ENCODE measurements around the gene BTBD17. TPM values are rescaled to one million over a fixed set of nuclear protein-coding genes. Genes with fewer than 3 reads are reported as not detected.

Gene BTBD17
- polyA plus RNA-seq, 1 experiment, result not detected

DNA sequence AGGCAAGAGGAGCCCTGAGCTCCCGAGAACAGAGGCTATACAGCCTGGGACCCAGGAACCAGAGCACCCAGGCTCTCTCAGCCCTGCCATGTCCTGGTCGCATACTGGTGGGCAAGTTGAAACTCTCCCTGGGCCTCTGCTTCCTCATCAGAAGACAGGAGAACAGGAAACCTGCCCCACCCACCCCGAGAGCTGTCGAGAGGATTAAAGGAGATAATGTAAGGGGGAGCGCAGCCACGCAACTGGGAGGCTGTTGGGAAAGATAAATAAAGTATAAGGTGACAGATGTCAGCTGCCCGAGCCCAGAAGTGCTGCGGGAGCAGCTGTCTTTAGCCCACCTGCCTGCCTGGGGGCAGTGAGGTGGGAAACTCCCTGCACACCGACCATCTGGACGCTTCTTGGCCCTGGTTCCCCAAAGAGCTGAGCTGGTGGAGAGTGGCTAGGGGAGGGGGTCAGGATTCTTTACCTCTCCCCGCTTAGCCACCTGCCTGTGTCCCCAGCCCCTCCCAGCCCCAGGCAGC is 28.8 kb downstream of the BTBD17 start:
- POLR2A ChIA-PET, result no interaction called here
- no peak overlapping the region for H3K27ac ChIP-seq (ENCODE audit: low read depth, low read length)
- no peak for DNase-seq (ENCODE audit: low read depth, low spot score)
- H3K9me3 ChIP-seq (ENCODE audit: control insufficient read depth, insufficient read depth, low read length), result no peaks in the 10 kb centered on the region
- no peaks in the 10 kb centered on the region for H3K27me3 ChIP-seq (ENCODE audit: control insufficient read depth, insufficient read depth, low read length)
- H3K4me3 ChIP-seq (ENCODE audit: low read depth, low read length), result no peak overlapping the region
- CTCF ChIA-PET, result interaction anchor here (1.9 kb wide), 1 partner anchor 35 kb away, joined by 5 read pairs; the partner anchor contains the start of gene GPR142
- TF ChIP-seq, protein P1, sequence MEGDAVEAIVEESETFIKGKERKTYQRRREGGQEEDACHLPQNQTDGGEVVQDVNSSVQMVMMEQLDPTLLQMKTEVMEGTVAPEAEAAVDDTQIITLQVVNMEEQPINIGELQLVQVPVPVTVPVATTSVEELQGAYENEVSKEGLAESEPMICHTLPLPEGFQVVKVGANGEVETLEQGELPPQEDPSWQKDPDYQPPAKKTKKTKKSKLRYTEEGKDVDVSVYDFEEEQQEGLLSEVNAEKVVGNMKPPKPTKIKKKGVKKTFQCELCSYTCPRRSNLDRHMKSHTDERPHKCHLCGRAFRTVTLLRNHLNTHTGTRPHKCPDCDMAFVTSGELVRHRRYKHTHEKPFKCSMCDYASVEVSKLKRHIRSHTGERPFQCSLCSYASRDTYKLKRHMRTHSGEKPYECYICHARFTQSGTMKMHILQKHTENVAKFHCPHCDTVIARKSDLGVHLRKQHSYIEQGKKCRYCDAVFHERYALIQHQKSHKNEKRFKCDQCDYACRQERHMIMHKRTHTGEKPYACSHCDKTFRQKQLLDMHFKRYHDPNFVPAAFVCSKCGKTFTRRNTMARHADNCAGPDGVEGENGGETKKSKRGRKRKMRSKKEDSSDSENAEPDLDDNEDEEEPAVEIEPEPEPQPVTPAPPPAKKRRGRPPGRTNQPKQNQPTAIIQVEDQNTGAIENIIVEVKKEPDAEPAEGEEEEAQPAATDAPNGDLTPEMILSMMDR (IDR thresholded peaks at IDR 0.05; ENCODE audit: low read depth, low read length), result no peak

DNA sequence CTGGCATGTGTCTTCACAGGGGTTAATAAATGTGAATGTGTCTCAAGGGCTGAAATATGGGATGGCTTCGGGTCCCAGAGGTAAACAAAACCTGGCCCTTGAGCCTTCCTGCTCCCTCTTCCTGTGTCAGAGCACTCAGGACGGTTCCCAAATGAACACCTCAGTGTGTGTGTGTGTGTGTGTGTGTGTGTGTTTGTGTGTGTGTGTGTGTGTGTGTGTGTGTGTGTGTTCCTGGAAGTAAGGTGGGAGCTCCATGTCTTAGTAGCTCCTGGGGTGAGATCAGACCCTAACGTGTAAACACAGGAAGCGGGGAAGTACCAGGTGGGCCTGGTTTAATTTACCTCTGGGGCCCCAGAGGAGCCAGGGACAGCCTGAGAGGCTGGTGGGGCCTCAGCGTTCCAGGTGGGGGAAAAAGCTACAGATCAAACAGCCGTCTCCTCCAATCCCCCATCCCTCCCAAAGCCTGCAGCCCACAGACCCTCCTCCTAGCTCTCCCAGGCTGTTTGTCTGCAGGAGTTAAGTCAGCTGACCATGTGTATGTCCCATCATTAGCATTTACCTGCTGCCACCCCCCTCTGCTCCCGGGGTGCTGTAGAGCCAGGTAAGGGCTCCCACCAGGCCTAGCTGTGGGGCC is 29.5 kb downstream of the BTBD17 start:
- ChIA-PET CTCF (interaction anchor here (1.9 kb wide), 1 partner anchor 36 kb away, joined by 5 read pairs; the partner anchor contains the start of gene GPR142), POLR2A (no interaction called here)
- TF ChIP-seq, protein P1 (IDR thresholded peaks at IDR 0.05; ENCODE audit: low read depth, low read length), result no peak
- peaks cover under 1% of the 10 kb centered on the region for H3K27me3 ChIP-seq (ENCODE audit: control insufficient read depth, insufficient read depth, low read length)
- no peaks in the 10 kb centered on the region for H3K9me3 ChIP-seq (ENCODE audit: control insufficient read depth, insufficient read depth, low read length)
- DNase-seq (ENCODE audit: low read depth, low spot score), result no peak
- H3K4me3 ChIP-seq (ENCODE audit: low read depth, low read length), result no peak overlapping the region
- H3K27ac ChIP-seq (ENCODE audit: low read depth, low read length), result no peak overlapping the region

DNA sequence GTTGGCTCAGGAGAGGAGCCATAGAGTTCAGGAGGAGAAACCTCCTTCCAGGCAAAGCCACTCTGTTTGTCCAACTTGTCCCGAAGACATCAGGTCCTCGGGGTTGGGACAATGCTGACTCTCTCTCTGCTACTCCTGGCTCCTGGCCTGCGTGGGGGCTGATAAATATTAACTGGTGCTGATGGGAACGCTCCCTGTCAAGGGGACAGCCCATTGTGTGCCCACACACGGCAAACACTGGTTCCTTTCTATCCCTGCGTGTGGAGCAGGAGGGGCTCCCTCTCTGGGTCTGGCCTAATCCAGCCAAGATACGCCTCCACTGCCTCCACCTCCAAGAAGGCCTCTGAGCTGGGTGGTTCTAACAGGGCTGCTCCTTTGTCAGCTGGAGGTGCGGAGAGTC is 31.2 kb downstream of the BTBD17 start:
- ChIA-PET POLR2A (no interaction called here), CTCF (no interaction called here)
- Histone ChIP-seq H3K27ac (ENCODE audit: low read depth, low read length) (no peak overlapping the region), H3K27me3 (ENCODE audit: control insufficient read depth, insufficient read depth, low read length) (peaks cover 9% of the 10 kb centered on the region), H3K9me3 (ENCODE audit: control insufficient read depth, insufficient read depth, low read length) (no peaks in the 10 kb centered on the region), H3K4me3 (ENCODE audit: low read depth, low read length) (no peak overlapping the region)
- no peak for DNase-seq (ENCODE audit: low read depth, low spot score)
- TF ChIP-seq, protein P1 (IDR thresholded peaks at IDR 0.05; ENCODE audit: low read depth, low read length), result no peak

DNA sequence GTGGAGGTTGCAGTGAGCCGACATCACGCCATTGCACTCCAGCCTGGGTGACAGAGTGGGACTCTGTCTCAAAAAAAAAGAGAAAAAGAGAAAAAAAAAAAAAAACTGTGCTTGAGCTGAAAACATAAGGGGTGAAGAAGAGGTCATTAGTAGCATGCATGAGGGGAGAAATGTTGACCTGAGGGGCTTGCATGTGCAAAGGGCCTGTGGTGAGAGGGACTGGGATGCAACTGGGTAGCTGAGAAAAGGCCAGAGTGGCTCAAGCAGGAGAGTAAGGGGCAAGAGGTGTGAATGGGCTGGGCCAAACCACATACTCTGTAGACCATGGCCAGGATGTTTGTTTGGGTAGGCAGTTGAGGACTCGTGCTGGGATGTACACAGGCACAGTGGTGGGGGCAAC is 32.3 kb downstream of the BTBD17 start:
- POLR2A ChIA-PET, result no interaction called here
- DNase-seq (ENCODE audit: low read depth, low spot score), result no peak
- TF ChIP-seq, protein P1 (IDR thresholded peaks at IDR 0.05; ENCODE audit: low read depth, low read length), result no peak
- Histone ChIP-seq H3K9me3 (ENCODE audit: control insufficient read depth, insufficient read depth, low read length) (no peaks in the 10 kb centered on the region), H3K4me3 (ENCODE audit: low read depth, low read length) (no peak overlapping the region), H3K27me3 (ENCODE audit: control insufficient read depth, insufficient read depth, low read length) (peaks cover 14% of the 10 kb centered on the region), H3K27ac (ENCODE audit: low read depth, low read length) (no peak overlapping the region)
- CTCF ChIA-PET, result no interaction called here

DNA sequence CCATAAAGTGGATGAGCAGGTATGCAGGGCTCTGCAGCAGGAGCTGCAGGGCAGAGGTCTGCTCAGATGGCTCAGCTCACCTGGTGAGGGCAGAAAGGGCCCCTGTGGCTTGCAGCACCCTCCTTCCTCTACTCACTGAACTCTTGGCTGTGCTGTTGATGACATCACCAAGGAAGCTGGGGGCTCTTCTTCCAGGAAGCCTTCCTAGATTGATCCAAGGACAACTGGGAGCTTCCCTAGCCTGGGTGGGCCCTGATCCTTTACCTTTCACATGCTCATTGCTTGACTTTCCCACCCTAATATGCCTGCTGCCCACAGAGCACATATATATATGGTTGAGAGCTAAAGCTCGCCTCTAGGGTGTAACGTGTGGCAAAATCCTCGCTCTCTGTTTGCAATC is 33.2 kb downstream of the BTBD17 start:
- Histone ChIP-seq H3K9me3 (ENCODE audit: control insufficient read depth, insufficient read depth, low read length) (no peaks in the 10 kb centered on the region), H3K27ac (ENCODE audit: low read depth, low read length) (no peak overlapping the region), H3K4me3 (ENCODE audit: low read depth, low read length) (no peak overlapping the region), H3K27me3 (ENCODE audit: control insufficient read depth, insufficient read depth, low read length) (peaks cover 15% of the 10 kb centered on the region)
- no peak for DNase-seq (ENCODE audit: low read depth, low spot score)
- CTCF ChIA-PET, result no interaction called here
- POLR2A ChIA-PET, result no interaction called here
- TF ChIP-seq, protein P1 (IDR thresholded peaks at IDR 0.05; ENCODE audit: low read depth, low read length), result no peak

Data from AG04450 (cell line).